ENCODE results near the gene MAPK6. TPM values are rescaled to one million over a fixed set of nuclear protein-coding genes. Genes with fewer than 3 reads are reported as not detected.

MAPK6 gene
- polyA plus RNA-seq, 3 donors: 8.6 to 11.0 (median 10.2) TPM

- Mint-ChIP-seq H3K4me1 (peaks cover 15% of the 10 kb centered on the region), H3K27ac (no peak overlapping the region), H3K4me3 (no peak overlapping the region), H3K27me3 (ENCODE audit: low read depth in 3 of 3) (peaks cover 0 to 2% (median 2%) of the 10 kb centered on the region in 3 donors), H3K9me3 (peaks cover 0 to 4% (median 0%) of the 10 kb centered on the region in 7 donors), H3K36me3 (no peaks in the 10 kb centered on the region)
- no peak overlapping the region for H2AFZ ChIP-seq (ENCODE audit: insufficient read depth, low read depth, low read length, poor library complexity, severe bottlenecking)
- H4K20me1 ChIP-seq (ENCODE audit: insufficient read depth, low read length): no peaks in the 10 kb centered on the region
- H3K27me3 ChIP-seq (ENCODE audit: control insufficient read depth in 2 of 2, insufficient read depth in 2 of 2, low read length in 2 of 2): no peaks in the 10 kb centered on the region
- no peak overlapping the region for H3K4me3 ChIP-seq (replicated peaks in 1 of 3; ENCODE audit: low read depth in 2 of 3, low read length in 3 of 3)
- no peak overlapping the region for H3K4me2 ChIP-seq (replicated peaks; ENCODE audit: extremely low read depth, low read length, poor library complexity, severe bottlenecking)
- no peak overlapping the region for H3K9ac ChIP-seq (ENCODE audit: insufficient read depth, low read length, poor library complexity, severe bottlenecking)
- intact Hi-C loops (cut with micrococcal nuclease): loop anchor here (2.0 to 5.0 kb wide), 3 partner anchors 95 to 158 kb away; no protein-coding TSS in a partner anchor
- peak in 2 of 3 donors; percentile 12 to 35 for DNase-seq
- H3K9me3 ChIP-seq (replicated peaks in 1 of 2; ENCODE audit: control insufficient read depth in 1 of 2, insufficient read depth in 1 of 2, low read length in 2 of 2): no peaks in the 10 kb centered on the region
- no peaks in the 10 kb centered on the region for H3K79me2 ChIP-seq (ENCODE audit: insufficient read depth, low read length)
- no peak for TF ChIP-seq CTCF (IDR thresholded peaks at IDR 0.05)
- peaks cover 10 to 22% of the 10 kb centered on the region in 2 donors for H3K4me1 ChIP-seq (ENCODE audit: control insufficient read depth in 1 of 2, insufficient read depth in 2 of 2, low read length in 2 of 2)
- H3K27ac ChIP-seq (ENCODE audit: low read depth in 1 of 2, low read length in 2 of 2): no peak overlapping the region
- H3K36me3 ChIP-seq (replicated peaks in 1 of 2; ENCODE audit: control insufficient read depth in 1 of 2, insufficient read depth in 2 of 2, low read length in 2 of 2): no peaks in the 10 kb centered on the region
Measured at GRCh38 chr15:51982770-51983103, 36.3 kb upstream of the MAPK6 start.

GRCh38 chr15:51991141-51991540 is 27.9 kb upstream of the MAPK6 start:
- TF ChIP-seq CTCF (IDR thresholded peaks at IDR 0.05): no peak
- Histone ChIP-seq H3K79me2 (ENCODE audit: insufficient read depth, low read length) (no peaks in the 10 kb centered on the region), H3K27ac (ENCODE audit: low read depth in 1 of 2, low read length in 2 of 2) (no peak overlapping the region), H3K4me1 (ENCODE audit: control insufficient read depth in 1 of 2, insufficient read depth in 2 of 2, low read length in 2 of 2) (no peaks in the 10 kb centered on the region), H3K4me3 (replicated peaks in 1 of 3; ENCODE audit: low read depth in 2 of 3, low read length in 3 of 3) (no peak overlapping the region), H4K20me1 (ENCODE audit: insufficient read depth, low read length) (no peaks in the 10 kb centered on the region), H3K9ac (ENCODE audit: insufficient read depth, low read length, poor library complexity, severe bottlenecking) (no peak overlapping the region), H3K9me3 (replicated peaks in 1 of 2; ENCODE audit: control insufficient read depth in 1 of 2, insufficient read depth in 1 of 2, low read length in 2 of 2) (no peaks in the 10 kb centered on the region), H2AFZ (ENCODE audit: insufficient read depth, low read depth, low read length, poor library complexity, severe bottlenecking) (no peak overlapping the region), H3K36me3 (replicated peaks in 1 of 2; ENCODE audit: control insufficient read depth in 1 of 2, insufficient read depth in 2 of 2, low read length in 2 of 2) (no peaks in the 10 kb centered on the region), H3K4me2 (replicated peaks; ENCODE audit: extremely low read depth, low read length, poor library complexity, severe bottlenecking) (no peak overlapping the region), H3K27me3 (ENCODE audit: control insufficient read depth in 2 of 2, insufficient read depth in 2 of 2, low read length in 2 of 2) (no peaks in the 10 kb centered on the region)
- Mint-ChIP-seq H3K4me3 (no peak overlapping the region), H3K27ac (no peak overlapping the region), H3K4me1 (peaks cover 5% of the 10 kb centered on the region), H3K9me3 (peaks cover 0 to 2% (median 0%) of the 10 kb centered on the region in 7 donors), H3K36me3 (no peaks in the 10 kb centered on the region), H3K27me3 (ENCODE audit: low read depth in 3 of 3) (peaks cover 0 to 2% (median 0%) of the 10 kb centered on the region in 3 donors)
- WGBS (ENCODE audit: insufficient coverage): no CpG with 5 or more reads among the region's 4 CpGs
- no peak for DNase-seq
- intact Hi-C loops (cut with micrococcal nuclease): no loop called here

All from CD14-positive monocyte (primary cell).